Fibroblast of lung (primary cell): Measurements from ENCODE around the gene PHRF1.

Source experiments
- EZH2 ChIP-seq: IDR thresholded peaks from 2 replicates; pipeline ENCODE4 v1.5.1; 2012; ENCODE audit warnings: low read length, control low read depth, mild to moderate bottlenecking; ENCODE audit errors: missing control alignments
- TF ChIP-seq, protein P1 (sequence below), 2 donors: IDR thresholded peaks in 1 of 2; conservative IDR thresholded peaks in 1 of 2; 1 replicate in 1 of 2; 2 replicates in 1 of 2; pipeline ENCODE4 v1.5.1; 2011 to 2012; ENCODE audit warnings: low read length in 2 of 2, control low read depth in 1 of 2, inconsistent platforms in 1 of 2, low read depth in 1 of 2, mild to moderate bottlenecking in 1 of 2

DNA sequence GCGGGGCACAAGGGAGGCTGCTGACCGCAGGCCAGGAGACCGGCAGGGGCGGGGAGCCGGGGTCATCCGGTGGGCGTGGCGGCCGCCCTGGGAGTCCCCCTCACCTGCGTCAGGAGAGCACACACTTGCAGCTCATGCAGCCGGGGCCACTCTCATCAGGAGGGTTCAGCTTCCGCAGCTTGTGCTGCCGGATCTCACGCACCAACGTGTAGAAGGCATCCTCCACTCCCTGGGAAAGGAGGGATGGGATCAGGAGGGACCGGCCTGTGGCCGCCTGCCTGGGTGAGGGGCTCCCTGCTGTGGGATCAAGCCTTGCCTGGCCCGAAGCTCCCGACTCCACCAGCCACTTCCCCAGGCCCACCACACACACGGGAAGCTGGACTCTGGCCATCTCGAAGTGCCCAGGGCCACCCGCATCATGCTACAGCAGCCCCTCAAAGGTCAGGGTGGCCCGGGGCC, 43.7 kb upstream of the PHRF1 start:
- TF ChIP-seq EZH2: no peak
- TF ChIP-seq, protein P1, sequence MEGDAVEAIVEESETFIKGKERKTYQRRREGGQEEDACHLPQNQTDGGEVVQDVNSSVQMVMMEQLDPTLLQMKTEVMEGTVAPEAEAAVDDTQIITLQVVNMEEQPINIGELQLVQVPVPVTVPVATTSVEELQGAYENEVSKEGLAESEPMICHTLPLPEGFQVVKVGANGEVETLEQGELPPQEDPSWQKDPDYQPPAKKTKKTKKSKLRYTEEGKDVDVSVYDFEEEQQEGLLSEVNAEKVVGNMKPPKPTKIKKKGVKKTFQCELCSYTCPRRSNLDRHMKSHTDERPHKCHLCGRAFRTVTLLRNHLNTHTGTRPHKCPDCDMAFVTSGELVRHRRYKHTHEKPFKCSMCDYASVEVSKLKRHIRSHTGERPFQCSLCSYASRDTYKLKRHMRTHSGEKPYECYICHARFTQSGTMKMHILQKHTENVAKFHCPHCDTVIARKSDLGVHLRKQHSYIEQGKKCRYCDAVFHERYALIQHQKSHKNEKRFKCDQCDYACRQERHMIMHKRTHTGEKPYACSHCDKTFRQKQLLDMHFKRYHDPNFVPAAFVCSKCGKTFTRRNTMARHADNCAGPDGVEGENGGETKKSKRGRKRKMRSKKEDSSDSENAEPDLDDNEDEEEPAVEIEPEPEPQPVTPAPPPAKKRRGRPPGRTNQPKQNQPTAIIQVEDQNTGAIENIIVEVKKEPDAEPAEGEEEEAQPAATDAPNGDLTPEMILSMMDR (conservative IDR thresholded peaks at IDR 0.05 in 1 of 2, IDR thresholded peaks at IDR 0.05 in 1 of 2; ENCODE audit: low read depth in 1 of 2, low read length in 2 of 2): no peak
